ENCODE measurements around the gene KCNJ10.

Gene KCNJ10

DNA sequence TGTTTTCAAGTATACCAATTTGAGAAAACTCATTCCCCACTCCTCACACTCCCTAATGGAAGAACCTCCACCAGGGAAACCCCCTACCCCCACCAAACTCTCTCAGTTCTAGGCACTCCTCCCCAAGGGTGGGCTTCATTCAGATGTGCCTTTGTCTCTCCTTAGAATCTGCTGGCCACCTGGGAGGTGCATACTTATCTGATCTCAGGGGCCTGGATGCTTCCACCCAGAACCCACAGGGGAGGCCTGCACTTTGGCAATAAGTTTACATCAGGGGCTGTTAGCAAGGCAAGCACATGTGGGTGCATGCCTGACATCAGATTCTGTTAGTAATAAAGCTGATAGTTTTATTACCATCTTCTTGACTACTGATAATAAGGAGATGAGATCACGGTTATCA is 83.4 kb downstream of the KCNJ10 start:
- no peaks in the 10 kb centered on the region for H3K4me1 ChIP-seq (ENCODE audit: control insufficient read depth, insufficient read depth, low read length)
- no peak overlapping the region for H3K4me3 ChIP-seq (ENCODE audit: low read depth, low read length)
- H3K9me3 ChIP-seq (ENCODE audit: control insufficient read depth, insufficient read depth, low read depth, low read length), result no peaks in the 10 kb centered on the region
- TF ChIP-seq ZNF558 (tag by site-specific recombination; IDR thresholded peaks at IDR 0.05) (peak; percentile 90), ZNF112 (tag by site-specific recombination; IDR thresholded peaks at IDR 0.05) (no peak), ZNF707 (tag by site-specific recombination; IDR thresholded peaks at IDR 0.05) (no peak), ZNF585B (tag by site-specific recombination; IDR thresholded peaks at IDR 0.05) (no peak)
- ChIA-PET CTCF (interaction anchor here (1.6 kb wide), 1 partner anchor 19 kb away, joined by 4 read pairs; no protein-coding TSS in a partner anchor), POLR2A (no interaction called here)
- H3K36me3 ChIP-seq (ENCODE audit: control insufficient read depth in 2 of 2, insufficient read depth in 1 of 2, low read length in 2 of 2), result no peaks in the 10 kb centered on the region
- H3K27ac ChIP-seq (ENCODE audit: extremely low read depth, low read depth, low read length), result no peak overlapping the region

DNA sequence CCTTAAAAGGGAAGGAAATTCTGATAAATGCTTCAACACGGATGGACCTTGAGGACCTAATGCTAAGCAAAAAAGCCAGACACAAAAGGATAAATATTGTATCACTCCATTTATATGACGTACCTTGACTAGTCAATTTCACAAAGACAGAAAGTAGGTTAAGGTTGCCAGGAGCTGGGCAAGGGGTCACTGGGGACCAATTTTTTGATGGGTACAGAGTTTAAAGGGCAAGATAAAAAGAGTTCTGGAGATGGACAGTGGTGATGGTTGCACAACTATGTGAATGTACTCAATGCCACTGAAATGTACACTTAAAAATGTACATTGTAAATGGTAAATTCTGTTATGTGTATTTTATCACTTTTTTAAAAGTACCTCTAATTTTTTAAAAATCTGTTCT is 83.9 kb downstream of the KCNJ10 start:
- ChIA-PET POLR2A (no interaction called here), CTCF (interaction anchor here (1.6 kb wide), 1 partner anchor 19 kb away, joined by 4 read pairs; no protein-coding TSS in a partner anchor)
- no peaks in the 10 kb centered on the region for H3K4me1 ChIP-seq (ENCODE audit: control insufficient read depth, insufficient read depth, low read length)
- H3K36me3 ChIP-seq (ENCODE audit: control insufficient read depth in 2 of 2, insufficient read depth in 1 of 2, low read length in 2 of 2), result no peaks in the 10 kb centered on the region
- TF ChIP-seq ZBTB21 (tag by site-specific recombination; IDR thresholded peaks at IDR 0.05) (no peak), PRDM1 (tag by site-specific recombination; IDR thresholded peaks at IDR 0.05) (no peak), KLF1 (tag by site-specific recombination; IDR thresholded peaks at IDR 0.05) (no peak), MEIS1 (CRISPR knock-in tag; IDR thresholded peaks at IDR 0.05; ENCODE audit: borderline replicate concordance) (no peak), ZNF48 (tag by site-specific recombination; IDR thresholded peaks at IDR 0.05) (no peak), ZNF433 (tag by site-specific recombination; IDR thresholded peaks at IDR 0.05; ENCODE audit: low read depth) (no peak)
- no peak overlapping the region for H3K27ac ChIP-seq (ENCODE audit: extremely low read depth, low read depth, low read length)
- H3K9me3 ChIP-seq (ENCODE audit: control insufficient read depth, insufficient read depth, low read depth, low read length), result no peaks in the 10 kb centered on the region
- no peak overlapping the region for H3K4me3 ChIP-seq (ENCODE audit: low read depth, low read length)

DNA sequence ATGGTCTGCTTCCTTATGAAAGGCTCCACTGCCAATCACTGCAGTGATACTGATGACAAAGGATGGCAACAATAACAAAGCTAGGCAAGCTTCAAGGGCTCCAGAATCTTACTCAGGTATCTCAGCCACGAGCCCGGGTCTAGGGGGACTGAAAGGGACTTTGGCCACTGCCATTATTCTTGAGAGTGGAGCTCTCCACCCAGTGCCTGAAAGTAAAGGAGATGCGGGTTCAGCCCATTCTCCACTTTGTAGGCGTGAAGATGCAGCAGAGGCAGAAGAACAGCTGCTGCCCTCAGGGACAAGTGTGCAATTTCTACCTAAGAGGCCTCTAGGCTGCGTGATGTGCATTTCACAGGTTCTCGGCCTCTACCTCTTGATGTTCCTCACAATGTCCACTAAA is 84.5 kb downstream of the KCNJ10 start:
- CTCF ChIA-PET, result interaction anchor here (1.3 to 1.6 kb wide), 2 partner anchors 20 to 21 kb away, joined by 4 to 5 read pairs; no protein-coding TSS in a partner anchor
- POLR2A ChIA-PET, result no interaction called here
- no peaks in the 10 kb centered on the region for H3K36me3 ChIP-seq (ENCODE audit: control insufficient read depth in 2 of 2, insufficient read depth in 1 of 2, low read length in 2 of 2)

DNA sequence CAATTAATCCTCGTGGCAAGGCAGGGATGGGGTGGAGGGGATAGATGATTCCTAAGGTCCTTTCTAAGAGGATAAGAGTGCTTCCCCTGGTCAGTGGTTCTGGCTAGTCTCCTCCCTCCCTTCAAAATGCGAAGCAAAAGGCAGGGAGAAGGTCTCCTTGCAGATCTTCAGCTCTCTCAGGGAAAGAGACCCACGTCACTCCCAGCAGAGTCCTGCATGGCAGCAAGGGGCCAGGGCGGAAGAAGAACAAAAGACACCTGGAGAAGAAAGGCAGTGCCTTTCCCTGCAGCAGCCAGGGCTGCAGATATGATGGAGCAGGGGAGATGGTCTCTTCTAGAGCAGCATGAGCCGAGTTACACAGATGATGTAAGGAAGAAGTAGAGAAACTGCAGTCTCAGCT is 86.3 kb downstream of the KCNJ10 start:
- Histone ChIP-seq H3K9me3 (ENCODE audit: control insufficient read depth, insufficient read depth, low read depth, low read length) (no peaks in the 10 kb centered on the region), H3K36me3 (ENCODE audit: control insufficient read depth in 2 of 2, insufficient read depth in 1 of 2, low read length in 2 of 2) (no peaks in the 10 kb centered on the region), H3K4me3 (ENCODE audit: low read depth, low read length) (no peak overlapping the region), H3K27ac (ENCODE audit: extremely low read depth, low read depth, low read length) (no peak overlapping the region), H3K4me1 (ENCODE audit: control insufficient read depth, insufficient read depth, low read length) (no peaks in the 10 kb centered on the region)
- no peak for TF ChIP-seq IKZF3 (tag by site-specific recombination; IDR thresholded peaks at IDR 0.05)
- TF ChIP-seq ZNF561 (tag by site-specific recombination; IDR thresholded peaks at IDR 0.05; ENCODE audit: borderline replicate concordance), result no peak
- TF ChIP-seq ZBTB20 (tag by site-specific recombination; IDR thresholded peaks at IDR 0.05), result no peak
- no peak for TF ChIP-seq KLF8 (tag by site-specific recombination; IDR thresholded peaks at IDR 0.05)
- TF ChIP-seq, protein P1, sequence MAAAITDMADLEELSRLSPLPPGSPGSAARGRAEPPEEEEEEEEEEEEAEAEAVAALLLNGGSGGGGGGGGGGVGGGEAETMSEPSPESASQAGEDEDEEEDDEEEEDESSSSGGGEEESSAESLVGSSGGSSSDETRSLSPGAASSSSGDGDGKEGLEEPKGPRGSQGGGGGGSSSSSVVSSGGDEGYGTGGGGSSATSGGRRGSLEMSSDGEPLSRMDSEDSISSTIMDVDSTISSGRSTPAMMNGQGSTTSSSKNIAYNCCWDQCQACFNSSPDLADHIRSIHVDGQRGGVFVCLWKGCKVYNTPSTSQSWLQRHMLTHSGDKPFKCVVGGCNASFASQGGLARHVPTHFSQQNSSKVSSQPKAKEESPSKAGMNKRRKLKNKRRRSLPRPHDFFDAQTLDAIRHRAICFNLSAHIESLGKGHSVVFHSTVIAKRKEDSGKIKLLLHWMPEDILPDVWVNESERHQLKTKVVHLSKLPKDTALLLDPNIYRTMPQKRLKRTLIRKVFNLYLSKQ (tag by site-specific recombination; IDR thresholded peaks at IDR 0.05; ENCODE audit: borderline replicate concordance), result no peak
- TF ChIP-seq, protein P2, sequence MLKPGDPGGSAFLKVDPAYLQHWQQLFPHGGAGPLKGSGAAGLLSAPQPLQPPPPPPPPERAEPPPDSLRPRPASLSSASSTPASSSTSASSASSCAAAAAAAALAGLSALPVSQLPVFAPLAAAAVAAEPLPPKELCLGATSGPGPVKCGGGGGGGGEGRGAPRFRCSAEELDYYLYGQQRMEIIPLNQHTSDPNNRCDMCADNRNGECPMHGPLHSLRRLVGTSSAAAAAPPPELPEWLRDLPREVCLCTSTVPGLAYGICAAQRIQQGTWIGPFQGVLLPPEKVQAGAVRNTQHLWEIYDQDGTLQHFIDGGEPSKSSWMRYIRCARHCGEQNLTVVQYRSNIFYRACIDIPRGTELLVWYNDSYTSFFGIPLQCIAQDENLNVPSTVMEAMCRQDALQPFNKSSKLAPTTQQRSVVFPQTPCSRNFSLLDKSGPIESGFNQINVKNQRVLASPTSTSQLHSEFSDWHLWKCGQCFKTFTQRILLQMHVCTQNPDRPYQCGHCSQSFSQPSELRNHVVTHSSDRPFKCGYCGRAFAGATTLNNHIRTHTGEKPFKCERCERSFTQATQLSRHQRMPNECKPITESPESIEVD (tag by site-specific recombination; IDR thresholded peaks at IDR 0.05), result no peak
- TF ChIP-seq ZNF114 (tag by site-specific recombination; IDR thresholded peaks at IDR 0.05), result no peak
- TF ChIP-seq ZNF133 (tag by site-specific recombination; IDR thresholded peaks at IDR 0.05), result no peak
- POLR2A ChIA-PET, result no interaction called here
- CTCF ChIA-PET, result interaction anchor here (0.6 to 1.0 kb wide), 3 partner anchors 13 to 226 kb away, joined by 3 to 4 read pairs (median 3); no protein-coding TSS in a partner anchor

More for the DNA sequence above, 84.5 kb downstream of the KCNJ10 start:
- Histone ChIP-seq H3K9me3 (ENCODE audit: control insufficient read depth, insufficient read depth, low read depth, low read length) (no peaks in the 10 kb centered on the region), H3K27ac (ENCODE audit: extremely low read depth, low read depth, low read length) (no peak overlapping the region), H3K4me1 (ENCODE audit: control insufficient read depth, insufficient read depth, low read length) (no peaks in the 10 kb centered on the region), H3K4me3 (ENCODE audit: low read depth, low read length) (no peak overlapping the region)
- TF ChIP-seq FEZF1 (tag by site-specific recombination; IDR thresholded peaks at IDR 0.05) (no peak), ZFHX2 (tag by site-specific recombination; conservative IDR thresholded peaks at IDR 0.05) (no peak), ZNF16 (tag by site-specific recombination; IDR thresholded peaks at IDR 0.05; ENCODE audit: low read depth) (no peak), ZNF350 (tag by site-specific recombination; IDR thresholded peaks at IDR 0.05) (no peak), WT1 (tag by site-specific recombination; IDR thresholded peaks at IDR 0.05) (no peak), ZNF184 (tag by site-specific recombination; IDR thresholded peaks at IDR 0.05) (no peak), TRIM28 (IDR thresholded peaks at IDR 0.05; ENCODE audit: borderline replicate concordance, low read length) (no peak), SETDB1 (IDR thresholded peaks at IDR 0.05; ENCODE audit: insufficient read length, low read length) (no peak)
- TF ChIP-seq, protein P3, sequence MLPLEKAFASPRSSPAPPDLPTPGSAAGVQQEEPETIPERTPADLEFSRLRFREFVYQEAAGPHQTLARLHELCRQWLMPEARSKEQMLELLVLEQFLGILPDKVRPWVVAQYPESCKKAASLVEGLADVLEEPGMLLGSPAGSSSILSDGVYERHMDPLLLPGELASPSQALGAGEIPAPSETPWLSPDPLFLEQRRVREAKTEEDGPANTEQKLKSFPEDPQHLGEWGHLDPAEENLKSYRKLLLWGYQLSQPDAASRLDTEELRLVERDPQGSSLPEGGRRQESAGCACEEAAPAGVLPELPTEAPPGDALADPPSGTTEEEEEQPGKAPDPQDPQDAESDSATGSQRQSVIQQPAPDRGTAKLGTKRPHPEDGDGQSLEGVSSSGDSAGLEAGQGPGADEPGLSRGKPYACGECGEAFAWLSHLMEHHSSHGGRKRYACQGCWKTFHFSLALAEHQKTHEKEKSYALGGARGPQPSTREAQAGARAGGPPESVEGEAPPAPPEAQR (tag by site-specific recombination; IDR thresholded peaks at IDR 0.05), result no peak
- TF ChIP-seq, protein P4, sequence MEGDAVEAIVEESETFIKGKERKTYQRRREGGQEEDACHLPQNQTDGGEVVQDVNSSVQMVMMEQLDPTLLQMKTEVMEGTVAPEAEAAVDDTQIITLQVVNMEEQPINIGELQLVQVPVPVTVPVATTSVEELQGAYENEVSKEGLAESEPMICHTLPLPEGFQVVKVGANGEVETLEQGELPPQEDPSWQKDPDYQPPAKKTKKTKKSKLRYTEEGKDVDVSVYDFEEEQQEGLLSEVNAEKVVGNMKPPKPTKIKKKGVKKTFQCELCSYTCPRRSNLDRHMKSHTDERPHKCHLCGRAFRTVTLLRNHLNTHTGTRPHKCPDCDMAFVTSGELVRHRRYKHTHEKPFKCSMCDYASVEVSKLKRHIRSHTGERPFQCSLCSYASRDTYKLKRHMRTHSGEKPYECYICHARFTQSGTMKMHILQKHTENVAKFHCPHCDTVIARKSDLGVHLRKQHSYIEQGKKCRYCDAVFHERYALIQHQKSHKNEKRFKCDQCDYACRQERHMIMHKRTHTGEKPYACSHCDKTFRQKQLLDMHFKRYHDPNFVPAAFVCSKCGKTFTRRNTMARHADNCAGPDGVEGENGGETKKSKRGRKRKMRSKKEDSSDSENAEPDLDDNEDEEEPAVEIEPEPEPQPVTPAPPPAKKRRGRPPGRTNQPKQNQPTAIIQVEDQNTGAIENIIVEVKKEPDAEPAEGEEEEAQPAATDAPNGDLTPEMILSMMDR (tag by site-specific recombination; IDR thresholded peaks at IDR 0.05), result no peak
